ENCODE data around the gene POLR2E.

The POLR2E gene

GRCh38 chr19:1051791-1052190 lies 43.4 kb downstream of the POLR2E start:
- H3K27ac ChIP-seq: no peak overlapping the region
- TF ChIP-seq CTCF (IDR thresholded peaks at IDR 0.05): no peak
- TF ChIP-seq ZFX (IDR thresholded peaks at IDR 0.05; ENCODE audit: borderline replicate concordance): no peak

GRCh38 chr19:1050989-1051788 lies 44.0 kb downstream of the POLR2E start:
- no peak overlapping the region for H3K27ac ChIP-seq
- TF ChIP-seq CTCF (IDR thresholded peaks at IDR 0.05) (no peak), ZFX (IDR thresholded peaks at IDR 0.05; ENCODE audit: borderline replicate concordance) (no peak)

GRCh38 chr19:1049800-1050199 lies 45.4 kb downstream of the POLR2E start:
- no peak overlapping the region for H3K27ac ChIP-seq
- no peak for TF ChIP-seq ZFX (IDR thresholded peaks at IDR 0.05; ENCODE audit: borderline replicate concordance)
- no peak for TF ChIP-seq CTCF (IDR thresholded peaks at IDR 0.05)

GRCh38 chr19:1049106-1049505 lies 46.1 kb downstream of the POLR2E start:
- no peak overlapping the region for H3K27ac ChIP-seq
- TF ChIP-seq CTCF (IDR thresholded peaks at IDR 0.05): no peak
- TF ChIP-seq ZFX (IDR thresholded peaks at IDR 0.05; ENCODE audit: borderline replicate concordance): no peak

GRCh38 chr19:1047696-1048147 lies 47.5 kb downstream of the POLR2E start:
- no peak overlapping the region for H3K27ac ChIP-seq
- TF ChIP-seq ZFX (IDR thresholded peaks at IDR 0.05; ENCODE audit: borderline replicate concordance) (no peak), CTCF (IDR thresholded peaks at IDR 0.05) (no peak)

- no peak overlapping the region for H3K27ac ChIP-seq
- no peak for TF ChIP-seq CTCF (IDR thresholded peaks at IDR 0.05)
- no peak for TF ChIP-seq ZFX (IDR thresholded peaks at IDR 0.05; ENCODE audit: borderline replicate concordance)
Observed at GRCh38 chr19:1046836-1047695, 48.1 kb downstream of the POLR2E start.

Measured in 22Rv1 (cell line).